Fibroblast of lung (primary cell): Measurements from ENCODE around the gene MANSC1. TPM values are rescaled to one million over a fixed set of nuclear protein-coding genes. Genes with fewer than 3 reads are reported as not detected.

Source experiments
- DNase-seq, 2 donors: peaks; one replicate each; pipeline versions ENCODE4 v3.0.0 to v3.0.0-alpha.2; 2010; ENCODE audit warnings: low read depth in 2 of 2
- H2AFZ ChIP-seq: 2 replicates; pipeline ENCODE4 v1.5.1; 2012; ENCODE audit warnings: low read length, control low read depth, inconsistent platforms
- H3K27ac ChIP-seq: 2 replicates; pipeline ENCODE4 v1.5.1; 2011; ENCODE audit warnings: low read length, control low read depth; ENCODE audit not compliant: insufficient read depth
- H3K27me3 ChIP-seq: 2 replicates; pipeline ENCODE4 v1.5.1; 2011; ENCODE audit warnings: mild to moderate bottlenecking, low read length; ENCODE audit not compliant: control insufficient read depth, insufficient read depth
- H3K36me3 ChIP-seq: 2 replicates; pipeline ENCODE4 v1.5.1; 2011; ENCODE audit warnings: low read length; ENCODE audit not compliant: control insufficient read depth, insufficient read depth
- H3K4me1 ChIP-seq: 2 replicates; pipeline ENCODE4 v1.5.1; 2011; ENCODE audit warnings: low read length; ENCODE audit not compliant: control insufficient read depth, insufficient read depth; ENCODE audit errors: extremely low read depth
- H3K4me2 ChIP-seq: 2 replicates; pipeline ENCODE4 v1.5.1; 2011; ENCODE audit warnings: low read length, control low read depth; ENCODE audit not compliant: insufficient read depth; ENCODE audit errors: extremely low read depth
- H3K4me3 ChIP-seq, 4 experiments: fragments of 200-600 bp in 1 of 4; sonication (generic) in 1 of 4; replicated peaks in 1 of 4; 2 replicates each; pipeline ENCODE4 v1.5.1; 2011 to 2016; ENCODE audit warnings: low read length in 4 of 4, low read depth in 3 of 4, mild to moderate bottlenecking in 3 of 4, control low read depth in 2 of 4, inconsistent platforms in 1 of 4, mixed read lengths in 1 of 4; ENCODE audit not compliant: insufficient read depth in 1 of 4; ENCODE audit errors: control extremely low read depth in 1 of 4
- H3K79me2 ChIP-seq: 2 replicates; pipeline ENCODE4 v1.5.1; 2012; ENCODE audit warnings: mild to moderate bottlenecking, low read length, inconsistent platforms; ENCODE audit not compliant: control insufficient read depth, insufficient read depth
- H3K9ac ChIP-seq: 2 replicates; pipeline ENCODE4 v1.5.1; 2011; ENCODE audit warnings: mild to moderate bottlenecking, low read length, control low read depth; ENCODE audit not compliant: insufficient read depth
- H3K9me3 ChIP-seq: 2 replicates; pipeline ENCODE4 v1.5.1; 2012; ENCODE audit warnings: low read depth, low read length; ENCODE audit not compliant: control insufficient read depth, insufficient read depth
- H4K20me1 ChIP-seq: 2 replicates; pipeline ENCODE4 v1.5.1; 2011; ENCODE audit warnings: low read length; ENCODE audit not compliant: control insufficient read depth, insufficient read depth; ENCODE audit errors: extremely low read depth
- EZH2 ChIP-seq: IDR thresholded peaks from 2 replicates; pipeline ENCODE4 v1.5.1; 2012; ENCODE audit warnings: low read length, control low read depth, mild to moderate bottlenecking; ENCODE audit errors: missing control alignments
- polyA plus RNA-seq, 2 donors: library from polyadenylated mRNA; depleted of rRNA in 1 of 2; stranded (reverse) in 1 of 2; unstranded in 1 of 2; fragments of >200 nt; gene quantifications; 2 replicates each; pipeline ENCODE4 v1.2.1, GENCODE V29; 2011 to 2012; ENCODE audit warnings: missing spikeins in 1 of 2
- total RNA-seq: library from RNA; depleted of rRNA; stranded (reverse); fragments of >200 nt; gene quantifications from 2 replicates; pipeline ENCODE4 v1.2.1, GENCODE V29; 2014
- TF ChIP-seq, protein P1 (sequence below), 2 donors: IDR thresholded peaks in 1 of 2; conservative IDR thresholded peaks in 1 of 2; 1 replicate in 1 of 2; 2 replicates in 1 of 2; pipeline ENCODE4 v1.5.1; 2011 to 2012; ENCODE audit warnings: low read length in 2 of 2, control low read depth in 1 of 2, inconsistent platforms in 1 of 2, low read depth in 1 of 2, mild to moderate bottlenecking in 1 of 2

Gene MANSC1
- total and polyA plus RNA-seq, 2 donors (not counting 1 experiment from before 2014, with no cell fraction given): 1.8 to 3.7 TPM

DNA sequence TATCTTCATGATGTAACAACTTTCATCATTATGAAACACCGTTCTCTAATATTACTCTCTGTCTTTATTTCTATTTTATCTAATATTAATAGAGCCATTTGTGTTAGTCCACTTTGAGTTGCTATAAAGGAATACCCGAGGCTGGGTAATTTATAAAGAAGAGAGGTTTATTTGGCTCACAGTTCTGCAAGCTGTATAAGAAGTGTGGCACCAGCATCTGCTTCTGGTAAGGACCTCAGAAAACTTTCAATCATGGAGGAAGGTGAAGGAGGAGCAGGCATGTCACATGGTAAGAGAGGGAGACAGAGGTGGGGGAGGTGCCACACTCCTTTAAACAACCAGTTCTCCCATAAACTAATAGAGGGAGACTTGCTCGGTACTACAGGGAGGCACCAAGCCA is 31.9 kb upstream of the MANSC1 start:
- H2AFZ ChIP-seq: no peak overlapping the region
- H3K9me3 ChIP-seq: no peaks in the 10 kb centered on the region
- H3K36me3 ChIP-seq: no peaks in the 10 kb centered on the region
- peaks cover 3% of the 10 kb centered on the region for H3K4me1 ChIP-seq
- H3K4me3 ChIP-seq: no peak overlapping the region
- no peak for DNase-seq
- H3K27ac ChIP-seq: no peak overlapping the region
- no peak overlapping the region for H3K9ac ChIP-seq
- no peaks in the 10 kb centered on the region for H4K20me1 ChIP-seq
- H3K27me3 ChIP-seq: no peaks in the 10 kb centered on the region
- no peak overlapping the region for H3K4me2 ChIP-seq
- TF ChIP-seq, protein P1, sequence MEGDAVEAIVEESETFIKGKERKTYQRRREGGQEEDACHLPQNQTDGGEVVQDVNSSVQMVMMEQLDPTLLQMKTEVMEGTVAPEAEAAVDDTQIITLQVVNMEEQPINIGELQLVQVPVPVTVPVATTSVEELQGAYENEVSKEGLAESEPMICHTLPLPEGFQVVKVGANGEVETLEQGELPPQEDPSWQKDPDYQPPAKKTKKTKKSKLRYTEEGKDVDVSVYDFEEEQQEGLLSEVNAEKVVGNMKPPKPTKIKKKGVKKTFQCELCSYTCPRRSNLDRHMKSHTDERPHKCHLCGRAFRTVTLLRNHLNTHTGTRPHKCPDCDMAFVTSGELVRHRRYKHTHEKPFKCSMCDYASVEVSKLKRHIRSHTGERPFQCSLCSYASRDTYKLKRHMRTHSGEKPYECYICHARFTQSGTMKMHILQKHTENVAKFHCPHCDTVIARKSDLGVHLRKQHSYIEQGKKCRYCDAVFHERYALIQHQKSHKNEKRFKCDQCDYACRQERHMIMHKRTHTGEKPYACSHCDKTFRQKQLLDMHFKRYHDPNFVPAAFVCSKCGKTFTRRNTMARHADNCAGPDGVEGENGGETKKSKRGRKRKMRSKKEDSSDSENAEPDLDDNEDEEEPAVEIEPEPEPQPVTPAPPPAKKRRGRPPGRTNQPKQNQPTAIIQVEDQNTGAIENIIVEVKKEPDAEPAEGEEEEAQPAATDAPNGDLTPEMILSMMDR (conservative IDR thresholded peaks at IDR 0.05 in 1 of 2, IDR thresholded peaks at IDR 0.05 in 1 of 2; ENCODE audit: low read depth in 1 of 2, low read length in 2 of 2): no peak
- TF ChIP-seq EZH2: no peak
- H3K79me2 ChIP-seq: no peaks in the 10 kb centered on the region

DNA sequence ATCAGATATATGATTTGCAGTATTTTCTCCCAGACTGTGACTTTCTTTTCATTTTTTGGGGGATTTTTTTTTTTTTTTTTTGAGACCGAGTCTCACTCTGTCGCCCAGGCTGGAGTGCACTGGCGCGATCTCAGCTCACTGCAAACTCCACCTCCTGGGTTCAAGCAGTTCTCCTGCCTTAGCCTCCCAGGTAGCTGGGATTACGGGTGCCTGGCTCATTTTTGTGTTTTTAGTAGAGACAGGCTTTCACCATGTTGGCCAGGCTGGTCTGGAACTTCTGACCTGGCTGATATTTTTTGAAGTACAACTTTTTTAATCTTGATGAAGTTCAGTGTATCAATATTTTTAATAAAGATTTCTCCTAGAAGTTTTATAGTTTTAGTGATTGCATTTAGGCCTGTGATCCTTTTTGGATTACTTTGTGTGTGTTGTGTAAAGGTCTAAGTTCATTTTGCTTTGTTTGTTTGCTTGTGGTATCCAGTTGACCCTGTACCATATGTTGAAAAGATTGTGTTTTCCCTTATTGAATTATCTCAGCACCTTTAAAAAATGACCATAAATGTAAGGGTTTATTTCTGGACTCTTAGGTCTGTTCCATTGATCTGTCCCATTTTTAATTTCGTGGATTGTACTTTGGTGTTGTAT is 31.0 kb upstream of the MANSC1 start:
- H4K20me1 ChIP-seq: no peaks in the 10 kb centered on the region
- no peak overlapping the region for H2AFZ ChIP-seq
- no peak overlapping the region for H3K9ac ChIP-seq
- no peak overlapping the region for H3K4me3 ChIP-seq
- no peaks in the 10 kb centered on the region for H3K27me3 ChIP-seq
- no peak overlapping the region for H3K27ac ChIP-seq
- no peak for DNase-seq
- no peaks in the 10 kb centered on the region for H3K79me2 ChIP-seq
- TF ChIP-seq EZH2: no peak
- TF ChIP-seq, protein P1 (conservative IDR thresholded peaks at IDR 0.05 in 1 of 2, IDR thresholded peaks at IDR 0.05 in 1 of 2; ENCODE audit: low read depth in 1 of 2, low read length in 2 of 2): no peak
- no peaks in the 10 kb centered on the region for H3K36me3 ChIP-seq
- no peak overlapping the region for H3K4me2 ChIP-seq
- H3K4me1 ChIP-seq: peaks cover 3% of the 10 kb centered on the region
- no peaks in the 10 kb centered on the region for H3K9me3 ChIP-seq

DNA sequence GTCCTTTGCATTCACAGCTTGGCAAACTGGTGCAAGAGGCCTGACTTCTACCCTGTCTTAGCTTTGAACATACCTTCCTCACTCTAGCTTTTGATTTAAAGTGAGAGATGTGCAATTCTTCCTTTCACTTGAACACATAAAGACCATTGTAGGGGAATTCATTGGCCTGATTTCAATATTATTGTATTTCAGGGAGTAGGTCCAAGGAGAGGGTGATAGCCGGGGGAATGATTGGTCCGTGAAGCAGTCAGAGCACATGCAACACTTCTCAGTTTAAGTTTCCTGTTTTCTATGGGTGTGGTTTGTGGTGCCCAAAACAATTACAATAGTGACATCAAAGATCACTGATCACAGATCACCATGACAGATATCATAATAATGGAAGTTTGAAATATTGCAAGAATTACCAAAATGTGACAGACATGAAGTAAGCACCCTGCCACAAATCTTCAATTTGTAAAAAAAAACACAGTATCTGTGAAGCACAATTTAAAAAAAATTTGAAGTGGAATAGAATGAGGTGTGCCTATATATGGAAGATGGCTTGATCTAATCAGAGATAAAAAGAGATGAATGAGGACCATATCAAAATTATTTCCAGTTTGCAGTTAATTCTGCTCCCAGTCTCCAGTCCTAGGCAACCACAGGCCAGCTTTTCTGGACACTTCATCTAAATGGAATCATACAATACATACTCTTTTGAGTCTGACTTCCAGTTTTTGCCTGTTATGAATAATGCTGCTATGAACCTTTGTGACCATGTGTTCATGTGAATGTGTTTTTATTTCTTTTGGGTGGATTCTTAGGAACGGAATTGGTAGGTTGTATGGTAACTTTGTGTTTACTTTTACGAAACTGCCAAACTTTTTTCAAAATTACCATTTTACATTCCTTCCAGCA is 30.0 kb upstream of the MANSC1 start:
- Histone ChIP-seq H3K36me3 (no peaks in the 10 kb centered on the region), H3K9me3 (no peaks in the 10 kb centered on the region), H3K27ac (no peak overlapping the region), H3K4me1 (peaks cover 3% of the 10 kb centered on the region), H3K4me3 (no peak overlapping the region), H2AFZ (no peak overlapping the region), H3K79me2 (no peaks in the 10 kb centered on the region), H3K27me3 (no peaks in the 10 kb centered on the region), H4K20me1 (no peaks in the 10 kb centered on the region), H3K4me2 (no peak overlapping the region), H3K9ac (no peak overlapping the region)
- TF ChIP-seq EZH2: no peak
- TF ChIP-seq, protein P1 (conservative IDR thresholded peaks at IDR 0.05 in 1 of 2, IDR thresholded peaks at IDR 0.05 in 1 of 2; ENCODE audit: low read depth in 1 of 2, low read length in 2 of 2): no peak
- DNase-seq: peak; percentile 24 to 56
